Measurements from ENCODE around the gene DNAH2.

DNA sequence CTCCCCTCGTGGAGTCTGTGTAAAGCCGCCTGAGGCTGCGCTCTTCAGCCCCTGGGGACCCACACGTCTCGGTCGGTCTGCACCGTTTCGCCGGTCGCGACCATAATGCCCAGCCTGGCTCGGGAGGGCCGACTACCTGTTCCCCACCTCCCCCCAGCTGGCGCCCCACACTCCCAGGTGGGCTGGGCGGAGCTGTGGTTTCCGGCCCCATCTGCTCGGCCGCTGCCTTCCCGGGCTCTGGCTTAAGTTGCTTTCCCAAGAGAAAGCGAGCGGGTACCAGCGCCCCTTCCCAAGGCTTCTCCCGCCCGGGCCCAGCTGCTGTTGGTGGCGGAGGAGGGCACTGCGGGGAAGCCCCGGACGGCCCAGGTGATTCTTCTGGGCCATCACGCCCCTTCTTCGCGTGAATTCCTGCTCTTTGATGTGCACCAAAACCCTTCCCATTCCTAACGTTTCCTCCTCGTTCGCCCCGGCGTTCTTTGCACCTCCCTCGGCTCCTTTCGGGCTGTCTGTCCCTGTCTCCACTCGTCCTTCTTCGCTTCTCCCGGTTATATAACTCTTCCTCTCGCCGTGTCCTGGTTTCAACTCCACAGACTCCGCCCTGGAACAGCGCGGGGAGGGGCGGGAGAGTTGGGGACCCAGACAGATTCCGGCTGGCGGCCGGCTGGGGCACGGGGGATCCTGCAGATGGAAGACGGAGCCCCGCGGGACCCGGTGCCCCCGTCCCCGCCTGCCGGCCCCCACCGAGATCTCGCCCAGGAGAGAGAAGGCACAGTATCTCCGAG, 118.5 kb downstream of the DNAH2 start:
- TF ChIP-seq, protein P1, sequence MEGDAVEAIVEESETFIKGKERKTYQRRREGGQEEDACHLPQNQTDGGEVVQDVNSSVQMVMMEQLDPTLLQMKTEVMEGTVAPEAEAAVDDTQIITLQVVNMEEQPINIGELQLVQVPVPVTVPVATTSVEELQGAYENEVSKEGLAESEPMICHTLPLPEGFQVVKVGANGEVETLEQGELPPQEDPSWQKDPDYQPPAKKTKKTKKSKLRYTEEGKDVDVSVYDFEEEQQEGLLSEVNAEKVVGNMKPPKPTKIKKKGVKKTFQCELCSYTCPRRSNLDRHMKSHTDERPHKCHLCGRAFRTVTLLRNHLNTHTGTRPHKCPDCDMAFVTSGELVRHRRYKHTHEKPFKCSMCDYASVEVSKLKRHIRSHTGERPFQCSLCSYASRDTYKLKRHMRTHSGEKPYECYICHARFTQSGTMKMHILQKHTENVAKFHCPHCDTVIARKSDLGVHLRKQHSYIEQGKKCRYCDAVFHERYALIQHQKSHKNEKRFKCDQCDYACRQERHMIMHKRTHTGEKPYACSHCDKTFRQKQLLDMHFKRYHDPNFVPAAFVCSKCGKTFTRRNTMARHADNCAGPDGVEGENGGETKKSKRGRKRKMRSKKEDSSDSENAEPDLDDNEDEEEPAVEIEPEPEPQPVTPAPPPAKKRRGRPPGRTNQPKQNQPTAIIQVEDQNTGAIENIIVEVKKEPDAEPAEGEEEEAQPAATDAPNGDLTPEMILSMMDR (IDR thresholded peaks at IDR 0.05; ENCODE audit: poor library complexity), result no peak
- no peak for TF ChIP-seq EZH2phosphoT487 (IDR thresholded peaks at IDR 0.05; ENCODE audit: low read depth, severe bottlenecking, unreplicated experiment)
- TF ChIP-seq EZH2 (IDR thresholded peaks at IDR 0.05; ENCODE audit: borderline replicate concordance), result no peak

Measured in hepatocyte (in vitro differentiated cells).